ENCODE measurements around the gene FCHSD2. TPM values are rescaled to one million over a fixed set of nuclear protein-coding genes. Genes with fewer than 3 reads are reported as not detected.

Gene FCHSD2
- total and polyA plus RNA-seq, 2 of the 8 experiments (the other 6 are each of a cell fraction or from before 2014, with no cell fraction given), result 4.1 to 7.8 TPM

GRCh38 chr11:73159297-73159696, 17.2 kb upstream of the FCHSD2 start:
- Histone ChIP-seq H3K36me3 (ENCODE audit: control insufficient read depth in 2 of 4, insufficient read depth in 4 of 4, low read length in 3 of 4) (no peaks in the 10 kb centered on the region), H2BK5ac (ENCODE audit: low read depth, low read length) (no peak overlapping the region), H2BK20ac (ENCODE audit: low read length) (no peak overlapping the region), H3K27me3 (replicated peaks in 1 of 4; ENCODE audit: control insufficient read depth in 3 of 4, extremely low read depth in 1 of 4, insufficient read depth in 3 of 4, low read length in 3 of 4) (no peaks in the 10 kb centered on the region; a peak in 2 of 7 replicates), H2BK15ac (ENCODE audit: low read length) (no peak overlapping the region), H4K5ac (ENCODE audit: insufficient read length, low read depth, low read length) (no peak overlapping the region), H2AFZ (ENCODE audit: low read length) (no peak overlapping the region), H3K23me2 (ENCODE audit: low read depth, low read length) (no peaks in the 10 kb centered on the region), H3K18ac (ENCODE audit: extremely low read depth, low read length) (no peak overlapping the region), H3K56ac (replicated peaks; ENCODE audit: insufficient read length, low read depth, low read length) (no peak overlapping the region), H3K23ac (ENCODE audit: insufficient read length) (no peak overlapping the region), H2AK5ac (ENCODE audit: low read depth, low read length) (no peak overlapping the region), H3K4ac (replicated peaks; ENCODE audit: insufficient read length, low read depth, low read length) (no peak overlapping the region), H3K4me2 (ENCODE audit: insufficient read depth in 1 of 2, low read depth in 2 of 2, low read length in 2 of 2) (no peak overlapping the region), H3K27ac (ENCODE audit: low read depth, low read length) (no peak overlapping the region), H3K79me2 (ENCODE audit: control insufficient read depth in 1 of 2, insufficient read depth in 2 of 2, low read length in 2 of 2) (no peaks in the 10 kb centered on the region), H2BK120ac (replicated peaks; ENCODE audit: low read depth, low read length) (no peak overlapping the region), H4K20me1 (replicated peaks in 1 of 2; ENCODE audit: control insufficient read depth in 1 of 2, insufficient read depth in 2 of 2, low read length in 2 of 2) (no peaks in the 10 kb centered on the region), H4K91ac (replicated peaks; ENCODE audit: insufficient read length, low read length) (no peak overlapping the region), H3K9ac (replicated peaks in 1 of 4; ENCODE audit: extremely low read depth in 1 of 4, low read depth in 3 of 4, low read length in 3 of 4) (no peak overlapping the region), H3K79me1 (ENCODE audit: low read depth, low read length) (no peaks in the 10 kb centered on the region), H3K9me3 (ENCODE audit: insufficient read depth in 2 of 2, low read depth in 1 of 2, low read length in 1 of 2) (no peaks in the 10 kb centered on the region), H3K4me1 (replicated peaks in 1 of 4; ENCODE audit: control insufficient read depth in 3 of 4, insufficient read depth in 4 of 4, low read length in 3 of 4) (no peaks in the 10 kb centered on the region), H3K14ac (ENCODE audit: insufficient read length) (no peak overlapping the region), H3K4me3 (ENCODE audit: extremely low read depth in 1 of 4, insufficient read depth in 2 of 4, low read depth in 3 of 4, low read length in 4 of 4) (no peak overlapping the region), H4K8ac (ENCODE audit: extremely low read depth, insufficient read depth, low read length) (no peak overlapping the region), H2BK12ac (ENCODE audit: low read depth, low read length) (no peak overlapping the region)
- DNase-seq (ENCODE audit: low read depth in 1 of 2, low spot score in 2 of 2) (no peak), FAIRE-seq (no peak)
- CTCF ChIA-PET (ENCODE audit: partially characterized antibody), result interaction anchor here (0.7 to 11.1 kb wide), 4 partner anchors 11 to 327 kb away, joined by 3 to 112 read pairs (median 10); no protein-coding TSS in a partner anchor
- 86% methylated on average over 3 of the region's 3 CpGs; no CpG with 5 or more reads in 1 of the 2 experiments for WGBS, 2 experiments (ENCODE audit: extremely low coverage in 1 of 2, insufficient coverage in 1 of 2, insufficient read length in 1 of 2, insufficient replicate concordance in 2 of 2, low coverage in 1 of 2, low lambda C conversion rate in 2 of 2, missing lambda C conversion rate in 1 of 2)
- POLR2A ChIA-PET (ENCODE audit: partially characterized antibody), result interaction anchor here (1.3 kb wide), 1 partner anchor 17 kb away, joined by 5 read pairs; the partner anchor contains the start of gene FCHSD2
- no peak for TF ChIP-seq CEBPB (IDR thresholded peaks at IDR 0.05; ENCODE audit: low read depth, low read length)
- TF ChIP-seq TAF7 (optimal IDR thresholded peaks at IDR 0.05; ENCODE audit: borderline replicate concordance, low read depth, low read length), result no peak
- TF ChIP-seq SP4 (IDR thresholded peaks at IDR 0.05; ENCODE audit: low read length), result no peak
- TF ChIP-seq ATF2 (IDR thresholded peaks at IDR 0.05; ENCODE audit: low read length), result no peak
- no peak for TF ChIP-seq HDAC2 (IDR thresholded peaks at IDR 0.05; ENCODE audit: borderline replicate concordance in 1 of 2, low read depth in 2 of 2, low read length in 2 of 2)
- TF ChIP-seq KDM5A (IDR thresholded peaks at IDR 0.05; ENCODE audit: low read length), result no peak
- TF ChIP-seq SIN3A (conservative IDR thresholded peaks at IDR 0.05 in 1 of 2, IDR thresholded peaks at IDR 0.05 in 1 of 2; ENCODE audit: low read depth in 1 of 2, low read length in 2 of 2), result no peak
- no peak for TF ChIP-seq POLR2A (IDR thresholded peaks at IDR 0.05; ENCODE audit: control extremely low read depth in 1 of 2, low read depth in 2 of 2, low read length in 2 of 2)
- TF ChIP-seq MAFK (IDR thresholded peaks at IDR 0.05; ENCODE audit: low read depth, low read length), result no peak
- TF ChIP-seq MAX (IDR thresholded peaks at IDR 0.05), result no peak
- TF ChIP-seq SP2 (IDR thresholded peaks at IDR 0.05; ENCODE audit: low read length), result no peak
